ENCODE measurements around the gene TANGO2.

DNA sequence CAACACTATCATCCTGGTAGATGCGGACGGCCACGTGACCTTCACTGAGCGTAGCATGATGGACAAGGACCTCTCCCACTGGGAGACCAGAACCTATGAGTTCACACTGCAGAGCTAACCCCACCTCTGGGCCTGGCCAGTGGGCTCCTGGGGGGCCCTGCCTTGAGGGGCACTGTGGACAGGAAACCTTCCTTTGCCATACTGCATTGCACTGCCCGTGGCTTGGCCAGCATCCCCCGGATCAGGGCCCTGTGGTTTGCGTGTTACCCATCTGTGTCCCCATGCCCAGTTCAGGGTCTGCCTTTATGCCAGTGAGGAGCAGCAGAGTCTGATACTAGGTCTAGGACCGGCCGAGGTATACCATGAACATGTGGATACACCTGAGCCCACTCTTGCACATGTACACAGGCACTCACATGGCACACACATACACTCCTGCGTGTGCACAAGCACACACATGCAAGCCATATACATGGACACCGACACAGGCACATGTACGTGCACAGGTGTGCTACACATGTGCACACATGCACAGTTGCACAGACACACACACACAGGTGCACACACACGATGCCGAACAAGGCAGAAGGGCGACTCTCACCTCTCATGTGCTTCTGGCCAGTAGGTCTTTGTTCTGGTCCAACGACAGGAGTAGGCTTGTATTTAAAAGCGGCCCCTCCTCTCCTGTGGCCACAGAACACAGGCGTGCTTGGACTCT, 43.8 kb downstream of the TANGO2 start:
- TF ChIP-seq FOXM1 (IDR thresholded peaks at IDR 0.05; ENCODE audit: borderline replicate concordance, low read depth), result no peak
- no peak for TF ChIP-seq MAX (IDR thresholded peaks at IDR 0.05)
- no peak for TF ChIP-seq YY1 (IDR thresholded peaks at IDR 0.05; ENCODE audit: low read depth)
- TF ChIP-seq, protein P1, sequence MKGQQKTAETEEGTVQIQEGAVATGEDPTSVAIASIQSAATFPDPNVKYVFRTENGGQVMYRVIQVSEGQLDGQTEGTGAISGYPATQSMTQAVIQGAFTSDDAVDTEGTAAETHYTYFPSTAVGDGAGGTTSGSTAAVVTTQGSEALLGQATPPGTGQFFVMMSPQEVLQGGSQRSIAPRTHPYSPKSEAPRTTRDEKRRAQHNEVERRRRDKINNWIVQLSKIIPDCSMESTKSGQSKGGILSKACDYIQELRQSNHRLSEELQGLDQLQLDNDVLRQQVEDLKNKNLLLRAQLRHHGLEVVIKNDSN (IDR thresholded peaks at IDR 0.05), result no peak
- no peak for TF ChIP-seq RAD21 (IDR thresholded peaks at IDR 0.05; ENCODE audit: low read depth)
- no peak for TF ChIP-seq EGR1 (IDR thresholded peaks at IDR 0.05)
- TF ChIP-seq, protein P2, sequence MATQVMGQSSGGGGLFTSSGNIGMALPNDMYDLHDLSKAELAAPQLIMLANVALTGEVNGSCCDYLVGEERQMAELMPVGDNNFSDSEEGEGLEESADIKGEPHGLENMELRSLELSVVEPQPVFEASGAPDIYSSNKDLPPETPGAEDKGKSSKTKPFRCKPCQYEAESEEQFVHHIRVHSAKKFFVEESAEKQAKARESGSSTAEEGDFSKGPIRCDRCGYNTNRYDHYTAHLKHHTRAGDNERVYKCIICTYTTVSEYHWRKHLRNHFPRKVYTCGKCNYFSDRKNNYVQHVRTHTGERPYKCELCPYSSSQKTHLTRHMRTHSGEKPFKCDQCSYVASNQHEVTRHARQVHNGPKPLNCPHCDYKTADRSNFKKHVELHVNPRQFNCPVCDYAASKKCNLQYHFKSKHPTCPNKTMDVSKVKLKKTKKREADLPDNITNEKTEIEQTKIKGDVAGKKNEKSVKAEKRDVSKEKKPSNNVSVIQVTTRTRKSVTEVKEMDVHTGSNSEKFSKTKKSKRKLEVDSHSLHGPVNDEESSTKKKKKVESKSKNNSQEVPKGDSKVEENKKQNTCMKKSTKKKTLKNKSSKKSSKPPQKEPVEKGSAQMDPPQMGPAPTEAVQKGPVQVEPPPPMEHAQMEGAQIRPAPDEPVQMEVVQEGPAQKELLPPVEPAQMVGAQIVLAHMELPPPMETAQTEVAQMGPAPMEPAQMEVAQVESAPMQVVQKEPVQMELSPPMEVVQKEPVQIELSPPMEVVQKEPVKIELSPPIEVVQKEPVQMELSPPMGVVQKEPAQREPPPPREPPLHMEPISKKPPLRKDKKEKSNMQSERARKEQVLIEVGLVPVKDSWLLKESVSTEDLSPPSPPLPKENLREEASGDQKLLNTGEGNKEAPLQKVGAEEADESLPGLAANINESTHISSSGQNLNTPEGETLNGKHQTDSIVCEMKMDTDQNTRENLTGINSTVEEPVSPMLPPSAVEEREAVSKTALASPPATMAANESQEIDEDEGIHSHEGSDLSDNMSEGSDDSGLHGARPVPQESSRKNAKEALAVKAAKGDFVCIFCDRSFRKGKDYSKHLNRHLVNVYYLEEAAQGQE (IDR thresholded peaks at IDR 0.05; ENCODE audit: low read depth), result no peak
- TF ChIP-seq EP300 (IDR thresholded peaks at IDR 0.05; ENCODE audit: borderline replicate concordance), result no peak
- TF ChIP-seq CREB1 (IDR thresholded peaks at IDR 0.05; ENCODE audit: low read depth), result no peak
- TF ChIP-seq NFIC (IDR thresholded peaks at IDR 0.05), result no peak
- TF ChIP-seq CEBPB (IDR thresholded peaks at IDR 0.05), result no peak
- no peak for TF ChIP-seq TAF1 (IDR thresholded peaks at IDR 0.05; ENCODE audit: low read depth)
